ENCODE measurements around the gene USP32. TPM values are rescaled to one million over a fixed set of nuclear protein-coding genes. Genes with fewer than 3 reads are reported as not detected.

Gene USP32
- total RNA-seq, 4 donors from 2014 or later, result 56.3 to 72.0 (median 60.9) TPM

DNA sequence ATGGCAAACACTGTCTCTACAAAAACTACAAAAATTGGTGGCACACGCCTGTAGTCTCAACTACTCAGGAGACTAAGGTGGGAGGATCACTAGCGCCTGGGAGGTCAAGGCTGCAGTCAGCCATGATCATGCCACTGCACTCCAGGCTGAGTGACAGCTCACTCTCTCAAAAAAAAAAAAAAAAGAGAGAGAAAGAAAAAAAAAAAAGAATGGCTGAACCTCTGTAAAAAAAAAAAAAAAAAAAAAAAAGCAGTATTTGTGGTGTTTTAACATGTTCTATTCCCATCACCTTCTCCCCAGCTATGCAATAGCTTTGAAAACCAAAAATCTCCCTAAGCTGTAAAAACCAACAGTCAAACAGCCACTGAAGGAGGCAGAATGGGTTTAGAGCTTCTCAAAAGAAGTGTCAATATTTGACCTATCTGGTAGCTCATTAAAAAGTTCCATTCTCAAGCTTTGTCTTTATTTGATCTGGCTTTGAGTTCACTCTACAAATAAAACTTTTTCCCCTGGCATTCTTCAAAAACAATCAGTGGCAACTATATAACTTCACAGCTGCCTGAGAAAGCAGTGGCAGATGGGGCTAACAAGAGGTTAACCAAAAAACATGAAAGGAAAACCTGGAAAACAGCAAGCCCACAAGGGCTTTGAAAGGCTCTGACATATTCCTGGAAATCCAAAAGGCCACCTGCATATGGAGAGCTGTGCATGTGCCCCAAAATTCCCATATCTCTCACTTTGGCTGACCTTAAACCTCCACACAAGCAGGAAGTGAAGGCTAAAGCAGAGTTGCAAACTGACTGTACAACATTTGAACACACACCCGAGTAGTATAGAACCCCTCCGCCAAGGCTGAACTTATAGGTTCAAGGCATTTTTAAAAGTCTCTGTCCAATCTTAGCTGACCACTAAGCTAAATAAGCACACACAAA is 36.0 kb downstream of the USP32 start:
- H3K4me3 ChIP-seq (ENCODE audit: low read depth, poor library complexity, severe bottlenecking), result no peak overlapping the region
- TF ChIP-seq, protein P1, sequence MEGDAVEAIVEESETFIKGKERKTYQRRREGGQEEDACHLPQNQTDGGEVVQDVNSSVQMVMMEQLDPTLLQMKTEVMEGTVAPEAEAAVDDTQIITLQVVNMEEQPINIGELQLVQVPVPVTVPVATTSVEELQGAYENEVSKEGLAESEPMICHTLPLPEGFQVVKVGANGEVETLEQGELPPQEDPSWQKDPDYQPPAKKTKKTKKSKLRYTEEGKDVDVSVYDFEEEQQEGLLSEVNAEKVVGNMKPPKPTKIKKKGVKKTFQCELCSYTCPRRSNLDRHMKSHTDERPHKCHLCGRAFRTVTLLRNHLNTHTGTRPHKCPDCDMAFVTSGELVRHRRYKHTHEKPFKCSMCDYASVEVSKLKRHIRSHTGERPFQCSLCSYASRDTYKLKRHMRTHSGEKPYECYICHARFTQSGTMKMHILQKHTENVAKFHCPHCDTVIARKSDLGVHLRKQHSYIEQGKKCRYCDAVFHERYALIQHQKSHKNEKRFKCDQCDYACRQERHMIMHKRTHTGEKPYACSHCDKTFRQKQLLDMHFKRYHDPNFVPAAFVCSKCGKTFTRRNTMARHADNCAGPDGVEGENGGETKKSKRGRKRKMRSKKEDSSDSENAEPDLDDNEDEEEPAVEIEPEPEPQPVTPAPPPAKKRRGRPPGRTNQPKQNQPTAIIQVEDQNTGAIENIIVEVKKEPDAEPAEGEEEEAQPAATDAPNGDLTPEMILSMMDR (IDR thresholded peaks at IDR 0.05), result no peak
- no peak for TF ChIP-seq POLR2A (IDR thresholded peaks at IDR 0.05)
- WGBS, 2 donors, result 92 to 94% methylated on average over 4 of the region's 4 CpGs
- no peak for DNase-seq (ENCODE audit: low spot score in 2 of 2)
- intact Hi-C loops (cut with DNase I; ENCODE audit: low total_unique reads), result no loop called here

DNA sequence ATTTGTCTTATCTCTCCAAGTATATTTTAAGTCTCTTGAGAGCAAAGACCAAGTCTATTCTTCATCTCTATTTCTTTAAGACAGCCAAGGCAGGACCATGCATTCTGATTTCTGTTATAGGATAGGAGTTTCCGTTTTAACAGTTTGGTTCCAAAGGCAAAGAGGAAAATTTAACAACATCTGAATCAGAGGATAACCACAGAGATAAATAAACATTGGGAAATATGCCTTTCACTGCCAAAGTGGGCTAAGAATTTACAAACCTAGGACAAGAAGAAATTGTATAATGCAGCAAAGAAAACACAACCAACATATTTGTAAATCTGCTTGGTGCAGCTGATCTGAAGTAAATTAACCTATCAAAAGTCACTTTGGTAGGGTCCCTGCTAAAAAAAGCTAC is 37.7 kb downstream of the USP32 start:
- no peak for DNase-seq (ENCODE audit: low spot score in 2 of 2)
- H3K4me3 ChIP-seq (ENCODE audit: low read depth, poor library complexity, severe bottlenecking), result no peak overlapping the region
- WGBS, 2 donors, result 13 to 16% methylated on average over 1 of the region's 1 CpG
- intact Hi-C loops (cut with DNase I; ENCODE audit: low total_unique reads), result no loop called here
- TF ChIP-seq, protein P1 (IDR thresholded peaks at IDR 0.05), result no peak
- TF ChIP-seq POLR2A (IDR thresholded peaks at IDR 0.05), result no peak

DNA sequence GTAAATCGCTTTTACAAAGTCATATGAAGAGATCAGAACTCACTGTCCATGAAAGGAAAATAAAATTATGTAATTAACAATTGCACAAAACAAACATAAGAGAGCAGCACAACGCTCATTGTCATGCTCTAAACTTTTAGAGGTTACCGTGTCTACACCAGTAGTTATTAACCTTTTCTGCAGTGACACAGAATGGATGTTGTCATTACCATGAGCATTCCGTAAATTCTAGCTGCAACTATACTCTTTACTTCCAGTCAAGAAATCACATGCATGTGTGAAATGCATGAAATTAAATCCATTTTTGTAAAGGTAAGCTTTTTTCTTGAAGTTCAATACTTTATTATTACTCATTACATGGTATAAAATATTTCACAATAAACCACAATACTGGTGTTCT is 38.2 kb downstream of the USP32 start:
- no peak for DNase-seq (ENCODE audit: low spot score in 2 of 2)
- whole genome bisulfite sequencing, 2 donors, result 80% methylated on average over 4 of the region's 4 CpGs
- intact Hi-C loops (cut with DNase I; ENCODE audit: low total_unique reads), result no loop called here
- TF ChIP-seq POLR2A (IDR thresholded peaks at IDR 0.05), result no peak
- TF ChIP-seq, protein P1 (IDR thresholded peaks at IDR 0.05), result no peak
- H3K4me3 ChIP-seq (ENCODE audit: low read depth, poor library complexity, severe bottlenecking), result no peak overlapping the region

DNA sequence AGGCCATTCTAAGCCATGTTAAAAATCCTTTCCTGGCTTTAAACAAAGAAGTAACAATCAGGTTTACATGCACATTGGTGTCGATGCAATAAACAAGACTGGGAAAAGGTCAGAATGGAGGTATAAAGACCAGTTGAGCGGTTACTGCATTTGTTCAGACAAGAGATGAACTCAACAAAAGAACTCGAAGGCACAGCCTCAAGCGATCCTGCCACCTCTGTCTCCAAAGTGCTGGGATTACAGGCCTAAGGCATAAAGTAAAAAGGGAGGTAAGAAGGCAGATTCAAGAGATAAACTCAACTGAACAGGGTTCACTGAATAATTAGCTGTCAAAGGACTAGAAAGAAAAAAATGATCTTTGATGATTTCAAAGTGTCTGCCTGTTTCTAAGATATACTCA is 39.4 kb downstream of the USP32 start:
- 62 to 65% methylated on average over 4 of the region's 4 CpGs for WGBS, 2 donors
- DNase-seq (ENCODE audit: low spot score in 2 of 2), result no peak
- no peak overlapping the region for H3K4me3 ChIP-seq (ENCODE audit: low read depth, poor library complexity, severe bottlenecking)
- intact Hi-C loops (cut with DNase I; ENCODE audit: low total_unique reads), result no loop called here
- TF ChIP-seq, protein P1 (IDR thresholded peaks at IDR 0.05), result no peak
- no peak for TF ChIP-seq POLR2A (IDR thresholded peaks at IDR 0.05)

DNA sequence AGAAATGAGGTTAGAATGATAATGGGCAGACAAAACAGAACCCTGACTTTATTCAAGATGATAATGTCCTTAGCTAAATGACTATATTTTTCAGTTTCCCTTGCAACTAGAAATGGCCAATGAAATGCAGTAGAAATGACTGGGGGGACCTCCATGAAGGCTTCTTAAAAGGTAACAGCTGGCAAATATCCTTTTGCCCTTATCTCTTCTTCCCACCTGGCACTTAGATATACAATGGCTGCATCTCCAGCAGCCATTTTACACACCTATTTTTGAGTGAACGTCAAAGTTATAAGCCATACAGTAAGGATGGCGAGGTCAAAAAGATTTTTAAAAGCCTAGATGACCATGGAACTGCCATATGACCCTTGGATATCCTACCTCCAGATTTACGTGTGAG is 39.9 kb downstream of the USP32 start:
- H3K4me3 ChIP-seq (ENCODE audit: low read depth, poor library complexity, severe bottlenecking), result no peak overlapping the region
- no peak for DNase-seq (ENCODE audit: low spot score in 2 of 2)
- intact Hi-C loops (cut with DNase I; ENCODE audit: low total_unique reads), result no loop called here
- TF ChIP-seq, protein P1 (IDR thresholded peaks at IDR 0.05), result no peak
- no peak for TF ChIP-seq POLR2A (IDR thresholded peaks at IDR 0.05)
- 93 to 96% methylated on average over 3 of the region's 3 CpGs for WGBS, 2 donors
